ENCODE results near the gene CNTD1. TPM values are rescaled to one million over a fixed set of nuclear protein-coding genes. Genes with fewer than 3 reads are reported as not detected.
"Not testable (repeated sequence)": the region's sequence is repeated elsewhere in the genome, so short reads cannot be mapped to it uniquely, and the experiment has no call there.

Gene CNTD1
- total and polyA plus RNA-seq, 4 donors: 0.61 to 1.6 (median 0.78) TPM

- Histone ChIP-seq H3K9me3 (ENCODE audit: control insufficient read depth in 4 of 4, insufficient read depth in 3 of 4, low read length in 3 of 4) (no peaks in the 10 kb centered on the region), H3K4me1 (ENCODE audit: control insufficient read depth in 5 of 5, insufficient read depth in 5 of 5, low read length in 5 of 5) (peaks cover 5 to 75% (median 18%) of the 10 kb centered on the region in 5 donors), H3K36me3 (ENCODE audit: control insufficient read depth in 4 of 4, insufficient read depth in 4 of 4, low read length in 4 of 4) (peaks cover 0 to 13% (median 1%) of the 10 kb centered on the region in 4 donors), H3K4me3 (peak overlapping the region; percentile 40), H3K27me3 (ENCODE audit: control insufficient read depth in 3 of 3, insufficient read depth in 3 of 3, low read length in 2 of 3) (no peaks in the 10 kb centered on the region), H3K9ac (ENCODE audit: insufficient read depth in 1 of 2, low read length in 2 of 2) (peak overlapping the region in 1 of 2 donors; percentile 90), H3K27ac (ENCODE audit: low read depth in 1 of 2, low read length in 1 of 2) (peak overlapping the region in 1 of 2 donors; percentile 55)
- DNase-seq (no peak), ATAC-seq (ENCODE audit: insufficient read depth, low FRiP score) (no peak)
- 55 to 72% methylated on average over 5 of the region's 5 CpGs for WGBS, 2 donors
- TF ChIP-seq CTCF (IDR thresholded peaks at IDR 0.05; ENCODE audit: control extremely low read depth, extremely low read depth): no peak
Measured at GRCh38 chr17:42853597-42853967, 54.9 kb downstream of the CNTD1 start.

GRCh38 chr17:42853968-42854790, 55.5 kb downstream of the CNTD1 start:
- peak overlapping the region in 1 of 2 donors; percentile 90 for H3K9ac ChIP-seq (ENCODE audit: insufficient read depth in 1 of 2, low read length in 2 of 2)
- H3K27me3 ChIP-seq (ENCODE audit: control insufficient read depth in 3 of 3, insufficient read depth in 3 of 3, low read length in 2 of 3): no peaks in the 10 kb centered on the region
- TF ChIP-seq CTCF (IDR thresholded peaks at IDR 0.05; ENCODE audit: control extremely low read depth, extremely low read depth): no peak
- peak overlapping the region in 1 of 2 donors; percentile 46 for H3K27ac ChIP-seq (ENCODE audit: low read depth in 1 of 2, low read length in 1 of 2)
- H3K36me3 ChIP-seq (ENCODE audit: control insufficient read depth in 4 of 4, insufficient read depth in 4 of 4, low read length in 4 of 4): peaks cover 0 to 13% (median 2%) of the 10 kb centered on the region in 4 donors
- H3K9me3 ChIP-seq (ENCODE audit: control insufficient read depth in 4 of 4, insufficient read depth in 3 of 4, low read length in 3 of 4): no peaks in the 10 kb centered on the region
- peak overlapping the region; percentile 40 for H3K4me3 ChIP-seq
- 75 to 81% methylated on average over 15 of the region's 15 CpGs for WGBS, 2 donors
- no peak for DNase-seq
- peaks cover 5 to 74% (median 16%) of the 10 kb centered on the region in 5 donors for H3K4me1 ChIP-seq (ENCODE audit: control insufficient read depth in 5 of 5, insufficient read depth in 5 of 5, low read length in 5 of 5)
- no peak for ATAC-seq (ENCODE audit: insufficient read depth, low FRiP score)

GRCh38 chr17:42855048-42855596, 56.5 kb downstream of the CNTD1 start:
- H3K27ac ChIP-seq (ENCODE audit: low read depth in 1 of 2, low read length in 1 of 2): peak overlapping the region in 1 of 2 donors; percentile 32
- no peak overlapping the region for H3K4me3 ChIP-seq
- H3K4me1 ChIP-seq (ENCODE audit: control insufficient read depth in 5 of 5, insufficient read depth in 5 of 5, low read length in 5 of 5): peaks cover 0 to 65% (median 7%) of the 10 kb centered on the region in 5 donors
- TF ChIP-seq CTCF (IDR thresholded peaks at IDR 0.05; ENCODE audit: control extremely low read depth, extremely low read depth): no peak
- no peaks in the 10 kb centered on the region for H3K9me3 ChIP-seq (ENCODE audit: control insufficient read depth in 4 of 4, insufficient read depth in 3 of 4, low read length in 3 of 4)
- ATAC-seq (ENCODE audit: insufficient read depth, low FRiP score) (no peak), DNase-seq (no peak)
- peaks cover 0 to 13% (median 3%) of the 10 kb centered on the region in 4 donors for H3K36me3 ChIP-seq (ENCODE audit: control insufficient read depth in 4 of 4, insufficient read depth in 4 of 4, low read length in 4 of 4)
- H3K9ac ChIP-seq (ENCODE audit: insufficient read depth in 1 of 2, low read length in 2 of 2): peak overlapping the region in 1 of 2 donors; percentile 47
- WGBS, 2 donors: 64 to 67% methylated on average over 8 of the region's 8 CpGs
- H3K27me3 ChIP-seq (ENCODE audit: control insufficient read depth in 3 of 3, insufficient read depth in 3 of 3, low read length in 2 of 3): no peaks in the 10 kb centered on the region

GRCh38 chr17:42856093-42856492, 57.4 kb downstream of the CNTD1 start:
- H3K9me3 ChIP-seq (ENCODE audit: control insufficient read depth in 4 of 4, insufficient read depth in 3 of 4, low read length in 3 of 4); H3K27me3 ChIP-seq (ENCODE audit: control insufficient read depth in 3 of 3, insufficient read depth in 3 of 3, low read length in 2 of 3); H3K4me3 ChIP-seq; ATAC-seq (ENCODE audit: insufficient read depth, low FRiP score): not testable (repeated sequence)
- WGBS, 2 donors: 75 to 89% methylated on average over 7 to 8 of the region's 8 CpGs
- Histone ChIP-seq H3K36me3 (ENCODE audit: control insufficient read depth in 4 of 4, insufficient read depth in 4 of 4, low read length in 4 of 4) (peaks cover 0 to 13% (median 3%) of the 10 kb centered on the region in 4 donors), H3K27ac (ENCODE audit: low read depth in 1 of 2, low read length in 1 of 2) (peak overlapping the region in 1 of 2 donors; percentile 32), H3K4me1 (ENCODE audit: control insufficient read depth in 5 of 5, insufficient read depth in 5 of 5, low read length in 5 of 5) (peaks cover 0 to 57% (median 7%) of the 10 kb centered on the region in 5 donors), H3K9ac (ENCODE audit: insufficient read depth in 1 of 2, low read length in 2 of 2) (peak overlapping the region in 1 of 2 donors; percentile 47)
- peak; percentile 83 to 91 (median 87) for DNase-seq

GRCh38 chr17:42856516-42856915, 57.9 kb downstream of the CNTD1 start:
- not testable (repeated sequence) for H3K27me3 ChIP-seq (ENCODE audit: control insufficient read depth in 3 of 3, insufficient read depth in 3 of 3, low read length in 2 of 3); H3K9me3 ChIP-seq (ENCODE audit: control insufficient read depth in 4 of 4, insufficient read depth in 3 of 4, low read length in 3 of 4); H3K4me3 ChIP-seq; ATAC-seq (ENCODE audit: insufficient read depth, low FRiP score)
- H3K36me3 ChIP-seq (ENCODE audit: control insufficient read depth in 4 of 4, insufficient read depth in 4 of 4, low read length in 4 of 4): peaks cover 0 to 13% (median 3%) of the 10 kb centered on the region in 4 donors
- H3K4me1 ChIP-seq (ENCODE audit: control insufficient read depth in 5 of 5, insufficient read depth in 5 of 5, low read length in 5 of 5): peaks cover 0 to 54% (median 7%) of the 10 kb centered on the region in 5 donors
- peak; percentile 88 to 90 (median 88) for DNase-seq
- H3K9ac ChIP-seq (ENCODE audit: insufficient read depth in 1 of 2, low read length in 2 of 2): peak overlapping the region in 1 of 2 donors; percentile 2
- WGBS, 2 donors: 81 to 90% methylated on average over 6 of the region's 8 CpGs
- H3K27ac ChIP-seq (ENCODE audit: low read depth in 1 of 2, low read length in 1 of 2): peak overlapping the region in 1 of 2 donors; percentile 4
